GM18498 (cell line): ENCODE results near the gene ARHGAP9.

Experiments used
- ATAC-seq: cut with Tn5 transposase; IDR thresholded peaks from one replicate; pipeline ENCODE4 v1.9.1; 2021; ENCODE audit warnings: mild to moderate bottlenecking, moderate library complexity; ENCODE audit not compliant: unreplicated experiment

Gene ARHGAP9

DNA sequence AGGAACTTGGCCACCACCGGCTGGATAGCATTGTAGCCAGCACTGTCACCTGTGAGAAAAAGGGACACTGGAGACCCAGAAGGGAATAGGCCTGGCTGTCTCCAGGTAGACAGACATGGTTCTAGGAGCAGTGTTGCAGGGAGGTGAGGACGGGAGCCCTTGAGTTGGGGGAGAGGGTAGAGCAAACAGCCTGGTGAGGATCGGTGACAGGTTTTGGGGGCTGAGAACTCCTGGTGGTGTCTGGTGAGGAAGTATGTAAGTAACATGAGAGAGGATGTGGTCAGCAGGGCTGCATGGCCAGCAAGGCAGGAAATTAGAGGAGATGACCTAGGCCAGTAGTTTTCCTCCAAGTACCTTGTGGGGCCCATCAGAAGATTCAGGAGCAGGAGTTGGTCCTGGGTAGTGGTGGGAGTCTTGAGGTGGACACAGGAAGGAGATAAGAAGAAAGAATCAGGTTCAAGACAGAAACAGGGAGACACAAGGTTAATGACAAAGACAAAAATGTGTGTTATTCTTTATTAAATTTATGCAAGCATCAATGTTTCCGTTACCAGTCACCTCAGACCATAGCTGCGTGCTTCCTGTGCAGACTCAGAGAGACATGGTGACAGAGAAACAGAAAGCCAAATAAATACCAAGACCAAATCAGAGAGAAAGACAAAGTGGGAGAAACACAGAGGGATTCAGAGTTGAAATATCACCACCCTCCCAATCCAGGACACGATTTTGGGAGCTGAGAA, at the start of gene ARHGAP9:
Gene ARHGAP9, minus strand, starts transcription at position 491 of the 740 bp plus-strand sequence. Its CDS starts 460 bp downstream, at position 31.
- ATAC-seq, result no peak

- ATAC-seq, result no peak
Measured at GRCh38 chr12:57528831-57529555, 49.3 kb upstream of the ARHGAP9 start.

- ATAC-seq, result no peak
Measured at GRCh38 chr12:57528176-57528575, 48.5 kb upstream of the ARHGAP9 start.

GRCh38 chr12:57527184-57527583, 47.5 kb upstream of the ARHGAP9 start:
- no peak for ATAC-seq

- no peak for ATAC-seq
Measured at GRCh38 chr12:57526477-57527126, 46.9 kb upstream of the ARHGAP9 start.

DNA sequence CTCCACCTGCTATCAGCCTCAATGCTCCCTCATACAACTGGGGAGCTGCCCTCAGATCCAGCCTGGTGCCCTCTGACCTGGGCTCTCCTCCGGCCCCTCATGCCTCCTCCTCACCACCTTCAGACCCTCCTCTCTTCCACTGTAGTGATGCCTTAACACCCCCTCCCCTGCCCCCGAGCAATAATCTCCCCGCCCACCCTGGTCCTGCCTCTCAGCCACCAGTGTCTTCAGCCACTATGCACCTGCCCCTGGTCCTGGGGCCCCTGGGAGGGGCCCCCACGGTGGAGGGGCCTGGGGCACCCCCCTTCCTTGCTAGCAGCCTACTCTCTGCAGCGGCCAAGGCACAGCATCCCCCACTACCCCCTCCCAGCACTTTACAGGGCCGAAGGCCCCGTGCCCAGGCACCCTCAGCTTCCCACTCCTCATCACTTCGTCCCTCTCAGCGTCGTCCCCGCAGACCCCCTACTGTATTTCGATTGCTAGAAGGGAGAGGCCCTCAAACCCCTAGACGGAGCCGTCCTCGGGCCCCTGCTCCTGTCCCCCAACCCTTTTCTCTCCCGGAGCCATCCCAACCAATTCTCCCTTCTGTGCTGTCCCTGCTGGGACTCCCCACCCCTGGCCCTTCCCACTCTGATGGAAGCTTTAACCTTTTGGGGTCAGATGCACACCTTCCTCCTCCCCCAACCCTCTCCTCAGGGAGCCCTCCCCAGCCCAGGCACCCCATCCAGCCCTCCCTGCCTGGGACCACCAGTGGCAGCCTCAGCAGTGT, 46.1 kb upstream of the ARHGAP9 start:
- ATAC-seq, result no peak

GRCh38 chr12:57524814-57525614, 45.3 kb upstream of the ARHGAP9 start:
- ATAC-seq, result no peak

GRCh38 chr12:57523706-57524614, 44.3 kb upstream of the ARHGAP9 start:
- ATAC-seq, result no peak

DNA sequence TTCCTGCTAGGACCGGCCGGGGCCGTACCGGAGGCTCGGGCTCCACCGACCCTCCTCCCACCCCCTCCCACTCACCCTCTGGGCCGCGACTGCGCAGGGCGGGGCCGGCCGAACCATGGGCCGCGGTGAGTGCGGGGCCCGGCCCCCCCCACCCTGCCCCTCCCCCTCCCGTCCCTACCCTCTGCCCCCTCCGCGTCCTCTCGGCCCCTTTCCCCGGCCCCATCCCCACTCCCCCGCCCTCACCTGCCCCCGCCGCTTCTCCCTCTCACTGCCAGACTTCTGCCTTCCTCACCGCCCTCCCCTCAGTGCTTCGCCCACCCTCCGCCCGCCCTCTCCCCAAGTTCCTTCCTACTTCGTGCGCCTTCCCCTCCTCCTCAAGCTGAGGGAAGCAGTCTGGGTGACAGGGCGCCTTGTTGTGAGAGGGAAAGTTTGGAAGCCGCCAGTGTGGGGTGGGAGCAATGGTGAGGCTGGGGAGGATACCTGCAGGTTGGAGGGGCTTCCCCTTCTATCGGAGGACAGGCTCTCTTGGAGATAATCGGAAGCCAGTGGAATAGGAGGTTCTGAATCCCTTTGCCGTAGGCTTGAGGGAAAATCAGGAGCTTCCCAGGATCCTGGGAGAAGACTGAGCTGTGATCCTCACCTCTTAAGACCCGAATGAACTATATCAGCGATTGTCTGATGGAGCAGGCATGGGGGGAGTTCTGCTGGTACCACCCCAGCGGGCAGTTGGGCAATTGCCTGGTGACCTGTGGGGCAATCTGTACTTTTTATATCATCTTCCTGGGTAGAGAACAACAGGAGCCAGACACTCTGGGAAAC, 43.4 kb upstream of the ARHGAP9 start:
- no peak for ATAC-seq

GRCh38 chr12:57522011-57522886, 42.6 kb upstream of the ARHGAP9 start, which contains the start of gene MBD6:
TSS of gene MBD6 (plus strand) at chr12:57522824. CDS start at chr12:57524304, 1,480 bp downstream.
- peak; percentile 43 for ATAC-seq

DNA sequence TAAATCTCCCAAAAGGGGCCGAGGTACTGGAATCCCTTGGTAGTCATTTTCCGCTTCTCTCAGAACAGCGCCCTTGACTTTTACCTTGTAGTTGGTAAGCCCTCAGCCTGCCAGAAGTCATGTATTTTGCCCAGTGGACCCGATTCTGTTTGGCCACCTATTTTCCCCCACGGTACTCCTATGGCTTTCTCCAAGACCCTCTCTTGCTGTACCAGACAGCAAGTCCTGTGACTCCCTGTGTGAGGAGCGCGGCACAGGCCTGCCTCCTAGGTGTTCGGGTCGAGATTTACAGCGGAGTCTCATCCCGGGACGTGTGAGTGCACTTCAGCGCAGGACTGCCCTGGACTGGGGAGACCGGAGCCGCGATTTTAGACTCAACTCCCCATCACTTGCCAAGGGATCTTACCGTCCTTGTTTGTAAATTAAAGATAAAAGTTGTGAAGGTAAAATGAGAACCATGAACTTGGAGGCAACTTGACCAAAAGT, 41.9 kb upstream of the ARHGAP9 start:
- ATAC-seq, result no peak

- peak; percentile 71 for ATAC-seq
Measured at GRCh38 chr12:57520053-57520818, 40.6 kb upstream of the ARHGAP9 start, which contains the start of gene DDIT3. TSS of gene DDIT3 (minus strand) at chr12:57520514. CDS start at chr12:57517406, 3,108 bp downstream.

GRCh38 chr12:57519796-57520052, 40.1 kb upstream of the ARHGAP9 start:
- ATAC-seq, result peak; percentile 2

- no peak for ATAC-seq
Measured at GRCh38 chr12:57518920-57519795, 39.5 kb upstream of the ARHGAP9 start.

- ATAC-seq, result no peak
Measured at GRCh38 chr12:57518176-57518919, 38.7 kb upstream of the ARHGAP9 start.
